Endothelial cell of umbilical vein (primary cell): Measurements from ENCODE around the gene MMP1.

Experiments used
- CTCF ChIP-seq, 2 donors: IDR thresholded peaks; 1 replicate in 1 of 2; 2 replicates in 1 of 2; pipeline ENCODE4 v1.5.1; 2011; ENCODE audit warnings: low read length in 2 of 2, mild to moderate bottlenecking in 2 of 2, moderate library complexity in 2 of 2, control low read depth in 1 of 2, inconsistent platforms in 1 of 2, low read depth in 1 of 2; ENCODE audit not compliant: insufficient read depth in 1 of 2; ENCODE audit errors: extremely low read depth in 1 of 2
- MYC ChIP-seq: IDR thresholded peaks from one replicate; pipeline ENCODE4 v1.6.1; 2011; ENCODE audit warnings: mild to moderate bottlenecking, low read depth, low read length
- POLR2A ChIP-seq: IDR thresholded peaks from 2 replicates; pipeline ENCODE4 v1.6.1; 2012; ENCODE audit warnings: low read depth, mild to moderate bottlenecking, control low read depth, low read length

GRCh38 chr11:102784380-102784779 lies 13.6 kb downstream of the MMP1 start:
- TF ChIP-seq MYC (no peak), CTCF (IDR thresholded peaks at IDR 0.05; ENCODE audit: extremely low read depth in 1 of 2, insufficient read depth in 1 of 2, low read depth in 1 of 2, low read length in 2 of 2) (no peak), POLR2A (no peak)
